ENCODE data around the gene KMT5C. TPM values are rescaled to one million over a fixed set of nuclear protein-coding genes. Genes with fewer than 3 reads are reported as not detected.
A peak's percentile ranks its signal among the peaks of the same experiment; 100 is the strongest.

KMT5C gene
- total RNA-seq, 1 donor from 2014 or later: 6.8 TPM

DNA sequence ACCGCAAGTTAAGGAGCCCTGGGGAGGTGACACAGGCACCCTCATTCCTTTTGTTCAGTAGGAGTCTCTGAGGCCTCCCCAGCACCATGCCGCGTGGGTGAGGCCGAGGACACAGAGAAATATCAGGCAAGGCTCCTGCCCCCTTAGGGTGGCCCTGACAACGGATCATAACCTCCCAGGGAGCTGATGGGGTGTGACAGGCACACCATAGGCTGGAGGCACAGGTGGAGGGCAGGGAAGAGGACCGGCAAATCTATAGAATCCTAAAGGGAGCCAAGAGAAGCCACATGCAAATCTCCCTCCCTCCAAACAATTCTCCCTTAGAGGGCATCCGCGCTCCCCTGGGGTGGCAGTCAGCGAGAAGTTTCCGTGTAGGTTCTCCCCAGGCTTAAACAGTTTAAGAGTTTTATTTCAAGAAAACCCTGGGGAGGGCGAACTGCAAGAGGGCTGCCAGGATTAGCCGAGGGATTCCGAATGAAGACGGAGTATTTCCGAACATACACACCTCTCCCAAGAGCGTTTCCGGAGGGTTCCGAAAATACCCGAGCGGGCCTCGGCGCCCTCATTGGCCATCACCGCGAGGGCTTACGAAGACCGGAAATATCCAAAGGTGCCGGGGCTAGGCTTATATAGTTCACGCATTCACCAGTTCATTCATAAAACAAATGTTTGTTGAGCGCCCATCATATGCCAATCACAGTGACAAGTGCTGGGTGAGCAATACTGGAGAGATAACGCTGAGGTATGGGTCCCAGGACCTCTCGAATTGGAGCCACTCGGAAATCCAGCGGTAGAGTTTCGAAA is 45.4 kb downstream of the KMT5C start:
- peak; percentile 96 for DNase-seq (ENCODE audit: low spot score)

DNA sequence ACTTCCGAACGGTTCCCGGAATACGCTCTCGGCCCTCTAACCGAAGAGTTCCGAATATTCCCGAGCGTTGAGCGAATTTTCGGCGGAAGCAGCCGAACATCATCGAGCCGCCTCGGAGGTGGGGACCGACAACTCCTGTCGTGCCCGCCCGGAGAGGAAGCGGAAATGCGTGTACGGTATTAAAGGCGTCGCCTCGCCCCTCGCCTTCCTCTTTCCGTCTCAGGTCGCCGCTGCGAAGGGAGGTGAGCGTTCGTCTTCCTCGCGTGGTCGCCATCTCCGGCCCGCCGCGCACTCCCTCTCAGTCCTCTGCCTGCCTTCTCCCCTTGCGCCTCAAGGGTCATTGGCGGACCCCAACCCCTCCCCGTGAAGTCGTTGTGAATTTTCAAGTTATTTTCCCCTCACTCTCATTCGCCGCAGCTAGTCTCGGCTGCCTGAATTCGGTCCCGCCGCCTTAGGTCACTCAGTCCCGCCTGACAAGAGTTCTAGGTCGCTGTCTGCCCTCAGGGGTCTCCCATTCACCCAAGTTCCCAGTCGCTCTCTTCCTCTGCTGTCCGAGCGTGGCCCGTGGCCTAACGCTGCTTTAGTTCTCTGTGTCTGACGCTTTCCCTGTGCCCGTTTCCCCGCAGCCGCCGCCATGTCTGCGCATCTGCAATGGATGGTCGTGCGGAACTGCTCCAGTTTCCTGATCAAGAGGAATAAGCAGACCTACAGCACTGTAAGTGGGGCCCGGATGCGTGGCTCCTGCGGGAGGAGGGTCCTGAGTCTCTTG is 46.2 kb downstream of the KMT5C start, which contains the start of gene RPL28:
Gene RPL28, plus strand, starts transcription at position 209 of the 769 bp plus-strand sequence. Its CDS starts 426 bp downstream, at position 635.
- DNase-seq (ENCODE audit: low spot score): peak; percentile 99

DNA sequence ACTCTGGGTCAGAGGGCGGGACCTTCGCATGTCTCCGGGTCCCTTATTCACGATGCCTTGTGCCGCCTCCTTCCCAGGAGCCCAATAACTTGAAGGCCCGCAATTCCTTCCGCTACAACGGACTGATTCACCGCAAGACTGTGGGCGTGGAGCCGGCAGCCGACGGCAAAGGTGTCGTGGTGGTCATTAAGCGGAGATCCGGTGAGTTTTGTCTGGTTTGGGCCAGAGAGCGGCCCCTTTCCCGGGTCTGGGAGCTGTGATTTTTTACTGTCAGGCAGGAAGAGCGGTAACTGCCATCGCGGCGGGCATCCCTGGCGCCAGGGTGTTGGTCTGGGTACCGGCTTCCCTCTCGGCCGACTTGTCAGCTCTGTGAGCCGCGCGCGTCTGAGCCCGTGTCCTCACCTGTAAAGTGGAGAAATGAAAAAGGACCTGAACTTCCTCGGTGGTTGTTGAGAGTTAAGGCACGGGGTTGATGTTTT is 46.9 kb downstream of the KMT5C start:
- DNase-seq (ENCODE audit: low spot score): no peak

GRCh38 chr19:55387736-55388497 is 48.2 kb downstream of the KMT5C start:
- no peak for DNase-seq (ENCODE audit: low spot score)

DNA sequence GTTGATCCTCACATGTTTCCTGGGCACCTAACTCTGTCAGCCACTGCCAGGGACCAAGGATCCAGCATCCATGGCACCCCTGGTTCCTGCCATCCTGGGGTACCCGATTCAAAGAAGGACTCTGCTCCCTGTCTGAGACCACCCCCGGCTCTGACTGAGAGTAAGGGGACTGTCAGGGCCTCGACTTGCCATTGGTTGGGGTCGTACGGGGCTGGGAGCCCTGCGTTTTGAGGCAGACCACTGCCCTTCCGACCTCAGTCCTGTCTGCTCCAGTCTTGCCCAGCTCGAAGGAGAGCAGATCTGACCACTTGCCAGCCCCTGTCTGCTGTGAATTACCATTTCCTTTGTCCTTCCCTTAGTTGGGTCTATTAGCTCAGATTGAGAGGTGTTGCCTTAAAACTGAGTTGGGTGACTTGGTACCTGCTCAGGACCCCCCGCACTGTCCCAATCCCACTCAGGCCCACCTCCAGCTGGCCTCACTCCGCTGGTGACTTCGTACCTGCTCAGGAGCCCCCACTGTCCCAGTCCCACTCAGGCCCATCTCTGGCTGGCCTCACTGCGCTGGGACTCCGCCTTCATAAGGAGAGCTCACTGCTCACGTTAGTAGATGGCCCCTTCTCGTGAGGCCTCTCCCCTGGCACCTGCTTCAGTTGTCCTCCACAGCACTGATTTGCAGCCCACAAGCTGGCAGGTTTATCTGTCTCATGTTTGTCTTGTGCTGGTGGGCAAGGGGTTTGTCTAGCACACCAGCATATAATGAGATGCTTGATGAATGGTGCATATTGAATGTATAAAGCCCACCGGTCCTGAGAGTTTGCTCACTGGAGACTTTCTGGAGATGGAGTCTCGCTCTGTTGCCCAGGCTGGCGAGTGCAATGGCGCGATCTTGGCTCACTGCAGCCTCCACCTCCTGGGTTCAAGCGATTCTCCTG is 50.0 kb downstream of the KMT5C start:
- no peak for DNase-seq (ENCODE audit: low spot score)

- DNase-seq (ENCODE audit: low spot score): no peak
These were observed 50.8 kb downstream of the KMT5C start for GRCh38 chr19:55390461-55390880.

DNA sequence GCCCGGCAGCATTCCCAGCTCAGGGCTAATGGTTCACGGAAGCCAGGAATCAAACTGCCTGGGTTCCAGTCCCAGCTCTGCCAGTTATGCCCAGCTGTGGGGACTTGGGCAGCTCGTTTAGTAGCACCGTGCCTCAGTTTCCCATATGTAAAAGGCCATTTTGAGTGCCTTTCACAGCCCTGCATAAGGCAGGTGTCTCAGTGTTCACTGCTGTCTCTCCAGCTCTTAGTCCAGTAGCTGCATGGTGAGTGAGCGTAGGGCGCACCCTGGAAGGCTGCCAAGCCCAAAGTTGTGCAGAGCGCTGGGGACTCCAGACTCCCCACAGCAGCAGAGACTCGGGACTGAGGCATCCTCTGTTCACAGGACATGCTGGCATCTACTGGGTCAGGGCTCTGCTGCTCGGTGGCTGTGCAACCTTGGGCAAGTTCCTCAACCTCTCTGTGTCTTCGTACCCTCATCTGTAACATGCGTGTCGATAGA is 51.6 kb downstream of the KMT5C start:
- DNase-seq (ENCODE audit: low spot score): no peak

DNA sequence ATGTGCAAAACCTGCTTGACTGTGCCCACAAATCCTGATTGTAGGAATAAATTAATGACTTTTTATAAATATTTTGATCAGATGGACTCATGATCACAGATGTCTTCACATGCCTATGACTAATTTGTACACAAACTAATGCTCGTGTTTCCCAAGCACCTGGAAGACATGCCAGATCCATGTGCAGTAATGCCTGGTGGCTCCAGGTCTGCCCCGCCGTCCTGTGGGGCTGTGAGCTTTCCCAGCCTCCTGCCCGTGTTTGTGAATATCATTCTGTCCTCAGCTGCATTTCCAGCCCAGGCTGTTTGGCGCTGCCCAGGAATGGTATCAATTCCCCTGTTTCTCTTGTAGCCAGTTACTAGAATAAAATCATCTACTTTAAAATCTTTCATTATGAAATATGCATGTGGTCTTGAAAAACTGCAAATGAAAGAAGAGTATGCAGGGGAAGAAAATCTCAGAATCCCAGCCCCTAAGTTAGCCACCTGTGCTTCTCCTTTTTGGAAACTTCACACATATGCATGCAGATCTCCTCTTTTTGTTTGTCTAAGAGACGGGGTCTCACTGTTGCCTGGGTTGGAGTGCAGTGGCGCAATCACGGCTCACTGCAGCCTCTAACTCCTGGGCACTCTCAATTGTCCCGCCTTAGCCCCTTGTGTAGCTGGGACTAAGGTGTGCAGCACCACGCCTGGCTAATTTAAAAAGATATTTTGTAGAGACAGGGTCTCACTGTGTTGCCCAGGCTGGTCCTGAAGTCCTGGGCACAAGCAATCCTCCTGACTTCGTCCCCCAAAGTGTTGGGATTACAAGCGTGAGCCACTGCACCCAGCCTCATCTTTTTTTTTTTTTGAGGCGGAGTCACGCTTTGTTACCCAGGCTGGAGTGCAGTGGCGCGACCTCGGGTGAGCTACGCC is 52.3 kb downstream of the KMT5C start:
- no peak for DNase-seq (ENCODE audit: low spot score)

DNA sequence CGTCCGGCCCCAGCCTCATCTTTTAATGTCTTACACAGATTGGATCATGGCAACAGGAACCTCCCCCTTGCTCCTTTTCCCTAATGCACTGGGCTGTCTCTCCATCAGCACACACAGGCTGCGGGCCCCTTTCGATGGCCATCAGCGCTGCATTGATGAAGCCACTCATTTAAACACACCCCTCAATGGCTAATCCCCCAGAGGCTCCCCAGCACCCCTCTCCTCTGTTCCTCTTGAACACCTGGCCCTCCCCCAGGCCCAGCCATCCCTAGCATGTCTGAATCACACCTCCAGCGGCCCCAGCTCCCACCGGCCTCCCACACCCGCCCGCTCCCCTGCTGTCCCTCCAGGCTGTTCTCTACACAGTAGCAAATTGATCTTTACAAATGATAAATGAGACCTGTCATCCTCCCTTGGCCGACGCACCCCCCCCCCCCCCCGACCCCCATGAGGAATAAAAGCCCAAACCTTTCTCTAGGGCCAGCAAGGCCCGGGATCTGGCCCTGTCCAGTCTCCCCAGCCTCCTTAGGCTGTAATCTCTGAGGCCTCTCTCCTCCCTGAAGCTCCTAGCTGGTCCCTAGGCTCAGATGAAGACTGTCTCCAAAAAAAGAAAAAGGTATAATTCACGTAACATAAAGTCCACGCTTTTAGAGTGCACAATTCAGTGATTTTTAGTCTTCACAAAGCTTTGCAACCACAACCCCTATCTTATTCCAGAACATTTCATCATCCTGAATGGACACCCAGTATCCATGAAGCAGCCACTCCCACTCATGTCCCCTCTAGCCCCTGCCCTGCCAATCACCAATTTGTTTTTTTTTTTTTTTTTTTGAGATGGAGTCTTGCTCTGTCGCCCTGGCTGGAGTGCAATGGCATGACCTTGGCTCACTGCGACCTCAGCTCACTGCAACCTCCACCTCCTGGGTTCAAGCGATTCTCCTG is 53.4 kb downstream of the KMT5C start:
- DNase-seq (ENCODE audit: low spot score): no peak

Other genes with a start within 250 kb of the KMT5C start
- 130 TPM for gene PPP1R12C, start 222.2 kb upstream of the KMT5C start, total RNA-seq
- gene TNNT1, start 190.7 kb upstream of the KMT5C start, total RNA-seq: not detected
- gene TNNI3, start 182.1 kb upstream of the KMT5C start, total RNA-seq: not detected
- gene DNAAF3, start 173.3 kb upstream of the KMT5C start, total RNA-seq: 0.48 TPM
- gene SYT5, start 159.6 kb upstream of the KMT5C start, total RNA-seq: not detected
- gene PTPRH, start 130.4 kb upstream of the KMT5C start, total RNA-seq: 1.00 TPM
- gene TMEM86B, start 111.1 kb upstream of the KMT5C start, total RNA-seq: 1.6 TPM
- gene PPP6R1, start 80.9 kb upstream of the KMT5C start, total RNA-seq: 49.4 TPM
- 20.2 TPM for gene HSPBP1, start 59.8 kb upstream of the KMT5C start, total RNA-seq
- 1.2 TPM for gene BRSK1, start 55.9 kb upstream of the KMT5C start, total RNA-seq
- 7.1 TPM for gene TMEM150B, start 14.5 kb upstream of the KMT5C start, total RNA-seq
- not detected for gene COX6B2, start 14.8 kb downstream of the KMT5C start, total RNA-seq
- not detected for gene GARIN5B, start 23.4 kb downstream of the KMT5C start, total RNA-seq
- gene IL11, start 30.6 kb downstream of the KMT5C start, total RNA-seq: not detected
- not detected for gene TMEM190, start 37.0 kb downstream of the KMT5C start, total RNA-seq
- gene TMEM238, start 44.4 kb downstream of the KMT5C start, total RNA-seq: 0.90 TPM
- gene RPL28, start 46.1 kb downstream of the KMT5C start, total RNA-seq: 1,147 TPM
- gene UBE2S, start 67.9 kb downstream of the KMT5C start, total RNA-seq: 24.2 TPM
- not detected for gene SHISA7, start 103.4 kb downstream of the KMT5C start, total RNA-seq
- gene ISOC2, start 121.8 kb downstream of the KMT5C start, total RNA-seq: 53.2 TPM
- not detected for gene C19orf85, start 124.9 kb downstream of the KMT5C start, total RNA-seq
- 9.7 TPM for gene ZNF628, start 136.7 kb downstream of the KMT5C start, total RNA-seq
- 7.3 TPM for gene NAT14, start 145.3 kb downstream of the KMT5C start, total RNA-seq
- 13.9 TPM for gene SSC5D, start 148.6 kb downstream of the KMT5C start, total RNA-seq
- gene SBK2, start 197.3 kb downstream of the KMT5C start, total RNA-seq: not detected
- gene SBK3, start 205.7 kb downstream of the KMT5C start, total RNA-seq: 1.7 TPM
- gene ZNF579, start 241.0 kb downstream of the KMT5C start, total RNA-seq: 10.9 TPM